H1 (cell line): ENCODE data around the gene TRAPPC6A. TPM values are rescaled to one million over a fixed set of nuclear protein-coding genes. Genes with fewer than 3 reads are reported as not detected.

Experiments used
- GABPA ChIP-seq: IDR thresholded peaks from 2 replicates; pipeline ENCODE4 v1.6.1; 2011; ENCODE audit warnings: mild to moderate bottlenecking, low read length, moderate library complexity, borderline replicate concordance; ENCODE audit not compliant: insufficient read depth
- polyA plus RNA-seq, 7 experiments: library from polyadenylated mRNA; depleted of rRNA in 3 of 7; stranded (reverse) in 5 of 7; unstranded in 2 of 7; fragments of >200 nt in 5 of 7; fragments of 200-250 nt in 2 of 7; gene quantifications; 1 replicate in 5 of 7; 2 replicates in 1 of 7; 4 replicates in 1 of 7; pipeline versions ENCODE4 v1.2.1 to v1.2.3, GENCODE V29; 2011 to 2013; ENCODE audit warnings: missing spikeins in 2 of 7, mixed read lengths in 2 of 7
- total RNA-seq: library from RNA; stranded (reverse); fragmentation: NEBNext Ultra II Directional; extraction: Animal tissue kit (Norgen Biotek cat#: 25700); gene quantifications from 2 replicates; pipeline ENCODE4 v1.2.1, GENCODE V29; 2021
- TF ChIP-seq, protein P1 (sequence below), 3 experiments: IDR thresholded peaks; 1 replicate in 2 of 3; 2 replicates in 1 of 3; pipeline versions ENCODE4 v1.5.1 to v1.6.1; 2011; ENCODE audit warnings: low read length in 3 of 3, mild to moderate bottlenecking in 3 of 3, inconsistent platforms in 2 of 3, low read depth in 1 of 3, moderate library complexity in 1 of 3; ENCODE audit not compliant: insufficient read depth in 1 of 3; ENCODE audit errors: control extremely low read depth in 1 of 3

The TRAPPC6A gene
- total and polyA plus RNA-seq, 2 of the 8 experiments (the other 6 are each of a cell fraction or from before 2014, with no cell fraction given): 31.8 to 130 TPM

DNA sequence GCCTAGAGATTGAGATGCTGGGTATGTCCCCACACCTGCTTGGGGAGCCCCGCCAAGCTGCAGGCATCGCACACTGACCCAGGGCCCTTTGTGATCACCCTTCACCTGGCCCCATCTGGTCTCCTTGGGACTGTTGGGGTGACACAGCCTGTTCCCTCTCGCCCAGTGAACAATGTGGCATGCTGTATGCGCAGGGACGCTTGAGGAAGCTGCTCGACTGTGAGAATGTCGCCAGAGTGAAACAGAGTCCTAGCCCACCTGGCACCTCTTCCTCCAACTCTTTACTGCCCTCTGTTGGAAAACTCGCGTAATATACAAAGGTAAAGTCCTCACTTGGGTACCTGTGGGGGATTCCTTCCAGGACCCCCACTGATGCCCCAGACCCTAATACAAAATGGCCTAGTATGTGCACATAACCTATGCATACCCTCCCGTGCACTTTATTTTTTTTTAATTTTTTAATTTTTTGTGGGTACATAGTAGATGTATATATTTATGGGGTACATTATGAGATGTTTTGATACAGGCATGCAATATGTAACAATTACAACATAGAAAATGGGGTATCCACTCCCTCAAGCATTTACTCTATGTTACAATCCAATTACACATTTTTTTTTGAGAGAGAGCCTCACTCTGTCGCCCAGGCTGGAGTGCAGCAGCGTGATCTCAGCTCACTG, 9.5 kb upstream of the TRAPPC6A start (continued):
- TF ChIP-seq, protein P1, sequence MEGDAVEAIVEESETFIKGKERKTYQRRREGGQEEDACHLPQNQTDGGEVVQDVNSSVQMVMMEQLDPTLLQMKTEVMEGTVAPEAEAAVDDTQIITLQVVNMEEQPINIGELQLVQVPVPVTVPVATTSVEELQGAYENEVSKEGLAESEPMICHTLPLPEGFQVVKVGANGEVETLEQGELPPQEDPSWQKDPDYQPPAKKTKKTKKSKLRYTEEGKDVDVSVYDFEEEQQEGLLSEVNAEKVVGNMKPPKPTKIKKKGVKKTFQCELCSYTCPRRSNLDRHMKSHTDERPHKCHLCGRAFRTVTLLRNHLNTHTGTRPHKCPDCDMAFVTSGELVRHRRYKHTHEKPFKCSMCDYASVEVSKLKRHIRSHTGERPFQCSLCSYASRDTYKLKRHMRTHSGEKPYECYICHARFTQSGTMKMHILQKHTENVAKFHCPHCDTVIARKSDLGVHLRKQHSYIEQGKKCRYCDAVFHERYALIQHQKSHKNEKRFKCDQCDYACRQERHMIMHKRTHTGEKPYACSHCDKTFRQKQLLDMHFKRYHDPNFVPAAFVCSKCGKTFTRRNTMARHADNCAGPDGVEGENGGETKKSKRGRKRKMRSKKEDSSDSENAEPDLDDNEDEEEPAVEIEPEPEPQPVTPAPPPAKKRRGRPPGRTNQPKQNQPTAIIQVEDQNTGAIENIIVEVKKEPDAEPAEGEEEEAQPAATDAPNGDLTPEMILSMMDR (IDR thresholded peaks at IDR 0.05; ENCODE audit: control extremely low read depth in 1 of 3, insufficient read depth in 1 of 3, low read depth in 1 of 3, low read length in 3 of 3): peak in 2 of 3 experiments; percentile 71 to 74; a peak in 3 of 4 replicates
- no peak for TF ChIP-seq GABPA
